Astrocyte (in vitro differentiated cells and primary cell): ENCODE measurements around the gene NUP62.

ENCODE experiments used
- CTCF ChIP-seq: IDR thresholded peaks from 2 replicates; pipeline ENCODE4 v1.5.1; 2011; ENCODE audit warnings: low read depth, mild to moderate bottlenecking, inconsistent platforms, low read length, moderate library complexity; ENCODE audit not compliant: insufficient read depth
- EZH2 ChIP-seq: IDR thresholded peaks from 2 replicates; pipeline ENCODE4 v1.6.1; 2012; ENCODE audit warnings: mild to moderate bottlenecking, low read length, inconsistent platforms; ENCODE audit not compliant: insufficient read depth

- TF ChIP-seq CTCF: no peak
- TF ChIP-seq EZH2: no peak
These were observed 7.2 kb upstream of the NUP62 start for GRCh38 chr19:49936549-49936948.
